NCI-H1694 (cell line): ENCODE measurements around the gene ZXDC.

Source experiments
- DNase-seq: peaks from one replicate; lab custom pipeline; 2025; lab: John Stamatoyannopoulos, UW

The ZXDC gene

DNA sequence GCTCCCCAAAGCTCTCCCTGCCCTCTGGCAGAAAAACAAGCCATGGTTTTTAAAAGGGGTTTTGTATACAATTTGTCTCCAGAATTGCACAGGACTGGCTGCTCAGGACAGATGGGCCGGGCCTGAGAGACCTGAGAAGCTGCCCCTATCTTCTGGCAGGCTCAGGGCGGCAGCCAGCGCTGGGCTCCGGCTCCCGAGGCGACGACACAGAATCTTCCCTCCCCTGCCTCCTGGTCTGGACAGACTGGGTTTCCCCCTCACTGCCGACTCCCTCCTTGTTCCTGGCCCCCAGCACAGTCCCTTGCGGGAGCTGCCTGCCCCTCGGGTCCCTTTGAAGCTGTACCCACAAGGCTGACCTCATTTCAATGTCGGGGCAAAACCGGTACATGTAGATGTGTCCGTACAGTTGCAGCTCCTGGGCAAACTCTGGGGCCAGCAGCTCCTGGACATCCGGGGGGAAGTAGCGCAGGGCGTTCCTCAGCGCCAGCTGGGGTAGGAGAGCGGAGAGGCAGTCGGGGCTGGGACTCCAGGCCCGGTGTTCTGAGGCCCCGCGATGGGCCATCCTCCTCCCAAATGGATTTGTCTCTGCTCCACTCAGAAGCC lies 34.7 kb upstream of the ZXDC start:
- no peak for DNase-seq

DNA sequence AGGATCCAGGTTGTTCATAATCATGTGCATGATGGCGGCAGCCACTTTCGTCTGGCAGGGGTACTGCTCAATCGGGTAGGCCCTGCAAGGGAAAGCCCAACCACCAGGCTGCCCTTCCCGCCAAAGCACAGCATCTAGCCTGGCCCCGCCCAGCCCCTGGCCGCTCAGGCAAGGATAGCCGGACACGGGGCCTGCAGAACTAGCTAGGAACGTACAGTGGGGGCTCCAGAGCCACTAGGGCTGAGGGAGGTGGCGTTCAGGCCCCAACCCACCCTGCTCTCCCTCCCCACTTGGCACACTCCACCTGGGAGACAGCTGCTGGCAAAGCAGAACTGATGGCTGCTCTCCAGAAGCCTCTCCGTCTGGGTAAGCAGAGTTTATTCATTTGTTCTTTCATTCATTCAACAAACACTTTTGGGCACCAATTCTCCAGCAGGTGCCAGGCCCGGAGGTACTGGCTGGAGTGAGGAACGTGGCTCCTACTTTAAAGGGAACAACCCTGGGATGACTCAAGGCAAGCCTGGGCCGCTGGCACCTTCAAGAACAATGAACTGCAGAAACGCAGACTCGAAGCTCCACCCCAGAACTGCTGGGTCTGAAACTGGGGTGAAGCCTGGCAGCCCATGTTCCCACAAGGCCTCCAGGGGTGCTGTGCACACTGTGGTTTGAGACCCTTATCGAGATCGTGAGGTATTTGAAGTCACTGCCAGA lies 34.1 kb upstream of the ZXDC start:
- peak; percentile 58 for DNase-seq

GRCh38 chr3:126508564-126508964 lies 32.9 kb upstream of the ZXDC start:
- no peak for DNase-seq

DNA sequence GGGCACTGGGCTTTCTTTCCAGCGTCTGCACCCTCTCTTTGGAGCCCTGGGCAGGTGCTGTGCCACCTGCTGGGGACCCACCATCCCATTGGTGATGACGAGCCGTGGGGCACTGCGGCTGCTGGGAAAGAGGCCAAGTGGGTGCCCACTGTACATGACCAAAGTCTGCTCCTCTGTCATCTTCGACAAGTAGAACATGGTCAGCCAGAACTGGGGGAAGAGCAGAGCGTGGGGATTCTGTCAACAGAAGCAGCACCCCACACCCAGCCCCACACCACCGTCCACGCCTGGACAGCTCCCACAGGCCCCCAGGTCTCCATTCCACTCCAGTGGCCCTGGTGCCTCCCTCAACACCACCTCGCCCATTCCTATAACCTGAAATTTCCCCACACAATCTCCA lies 32.2 kb upstream of the ZXDC start:
- no peak for DNase-seq

GRCh38 chr3:126503701-126504100 lies 28.0 kb upstream of the ZXDC start:
- DNase-seq, result no peak

GRCh38 chr3:126502656-126503055 lies 27.0 kb upstream of the ZXDC start:
- no peak for DNase-seq

GRCh38 chr3:126501736-126502135 lies 26.0 kb upstream of the ZXDC start:
- no peak for DNase-seq

DNA sequence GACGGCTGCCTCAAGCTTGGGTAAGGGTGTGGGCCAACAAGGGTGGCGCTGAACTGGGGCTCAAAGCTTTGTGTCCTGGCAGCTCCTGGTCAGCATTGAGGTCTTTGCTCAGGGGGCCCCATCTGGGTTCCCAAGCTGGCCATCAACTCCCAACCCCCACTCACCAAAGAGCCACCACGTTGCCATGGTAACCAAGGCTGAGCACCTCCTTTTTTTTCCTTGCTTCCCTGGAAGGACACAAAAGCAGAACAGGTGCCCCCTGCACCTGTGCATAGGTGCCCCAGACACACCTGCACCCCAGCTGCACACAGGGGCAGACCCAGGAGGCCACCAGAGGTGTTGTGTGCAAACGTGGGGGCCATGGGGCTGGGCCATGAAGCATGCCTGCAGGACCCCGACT lies 25.4 kb upstream of the ZXDC start:
- no peak for DNase-seq

- no peak for DNase-seq
Observed at GRCh38 chr3:126500016-126500415, 24.3 kb upstream of the ZXDC start.

DNA sequence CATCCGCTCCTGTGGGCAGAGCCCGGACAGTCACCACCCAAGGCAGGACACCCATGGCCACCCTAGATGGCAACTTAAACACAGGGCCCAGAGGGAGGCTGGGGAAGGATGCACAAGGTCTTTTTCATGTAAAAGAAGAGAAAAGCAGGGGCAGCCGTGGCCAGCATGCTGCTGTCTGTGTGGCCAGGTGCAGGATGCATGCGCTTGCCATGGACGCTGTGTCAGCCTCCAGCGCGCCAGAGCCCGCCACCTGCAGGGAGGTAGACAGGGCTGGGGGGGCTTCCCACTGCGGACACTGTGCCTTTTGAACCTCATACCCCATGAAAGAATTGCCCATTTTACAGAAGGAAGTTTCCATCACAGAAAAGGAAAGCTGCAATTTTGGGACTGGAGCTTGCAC lies 23.7 kb upstream of the ZXDC start:
- DNase-seq, result no peak

GRCh38 chr3:126498929-126499328 lies 23.2 kb upstream of the ZXDC start:
- DNase-seq, result no peak

DNA sequence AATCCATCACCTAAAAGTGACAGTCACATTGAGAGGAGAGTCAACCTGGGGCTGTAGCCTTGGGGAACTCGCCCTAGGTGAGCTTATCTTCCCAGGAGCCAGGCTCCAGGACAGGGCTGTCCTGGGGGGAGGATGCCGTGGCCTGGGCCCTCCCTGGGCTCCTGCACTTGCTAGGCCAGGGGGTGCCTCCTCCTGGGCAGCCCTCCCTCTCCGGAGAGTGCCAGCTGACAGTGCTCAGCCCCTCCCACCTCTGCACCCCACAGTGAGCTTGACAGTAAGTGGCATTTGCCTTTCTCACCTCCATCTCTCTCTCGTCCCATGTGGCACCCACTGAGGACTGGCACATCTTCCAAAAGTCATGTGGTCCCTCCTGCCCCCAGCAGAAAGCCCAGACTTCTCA lies 22.8 kb upstream of the ZXDC start:
- DNase-seq, result no peak

DNA sequence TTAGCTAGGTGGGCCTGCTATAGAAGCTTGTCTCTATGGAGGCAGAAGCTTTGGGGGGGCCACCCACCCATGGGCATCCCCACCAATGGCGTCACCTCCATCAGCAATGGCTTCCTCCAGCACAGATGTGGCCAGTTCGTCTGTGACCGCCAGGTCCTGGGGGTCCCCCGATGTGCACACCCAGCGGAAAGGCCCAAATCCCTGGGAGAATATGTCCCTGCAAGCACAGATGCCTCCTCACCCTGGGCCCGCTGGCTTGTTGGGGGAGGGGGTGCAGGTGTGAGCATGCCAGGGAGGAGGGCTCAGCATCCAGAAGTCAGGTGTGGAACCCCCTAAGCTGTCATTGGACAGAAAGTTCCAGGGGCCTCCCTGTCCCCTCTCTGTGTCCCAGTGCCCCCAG lies 22.3 kb upstream of the ZXDC start:
- no peak for DNase-seq

- DNase-seq, result no peak
Observed at GRCh38 chr3:126496894-126497850, 21.5 kb upstream of the ZXDC start.

DNA sequence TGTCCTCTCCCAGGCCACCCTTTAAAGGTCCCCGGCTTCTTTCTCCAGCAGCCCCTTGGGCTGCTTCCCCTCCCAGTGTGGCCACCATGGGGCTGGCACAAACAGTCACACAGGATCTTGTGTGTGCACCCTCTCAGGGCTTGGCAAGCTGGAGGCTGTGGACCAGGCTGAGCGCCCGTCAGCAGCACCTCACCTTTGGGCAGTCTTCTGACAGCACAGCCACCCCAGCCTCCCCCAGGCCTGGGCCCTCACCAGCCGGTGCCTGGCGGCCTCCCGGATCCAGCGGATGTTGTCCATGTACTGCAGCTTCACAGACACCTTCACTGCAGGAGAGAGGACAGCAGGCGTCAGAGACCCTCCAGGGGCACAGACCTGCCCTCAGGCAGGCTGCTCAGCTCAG lies 20.1 kb upstream of the ZXDC start:
- DNase-seq, result no peak

DNA sequence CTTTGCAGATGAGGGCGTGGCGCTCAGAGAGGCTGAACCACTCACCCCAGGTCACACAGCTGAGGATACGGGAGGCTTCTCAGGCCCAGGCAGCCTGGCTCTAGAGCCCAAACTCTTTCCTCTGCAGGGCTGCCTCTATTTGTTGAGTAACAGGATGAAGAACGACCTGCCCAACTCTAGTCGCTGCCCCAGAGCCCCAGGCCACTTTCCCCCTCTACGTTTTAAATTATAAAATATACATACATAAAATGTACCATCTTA lies 19.2 kb upstream of the ZXDC start:
- DNase-seq, result no peak

- no peak for DNase-seq
Observed at GRCh38 chr3:126494204-126494969, 18.7 kb upstream of the ZXDC start.

GRCh38 chr3:126493739-126494138 lies 18.0 kb upstream of the ZXDC start:
- no peak for DNase-seq

DNA sequence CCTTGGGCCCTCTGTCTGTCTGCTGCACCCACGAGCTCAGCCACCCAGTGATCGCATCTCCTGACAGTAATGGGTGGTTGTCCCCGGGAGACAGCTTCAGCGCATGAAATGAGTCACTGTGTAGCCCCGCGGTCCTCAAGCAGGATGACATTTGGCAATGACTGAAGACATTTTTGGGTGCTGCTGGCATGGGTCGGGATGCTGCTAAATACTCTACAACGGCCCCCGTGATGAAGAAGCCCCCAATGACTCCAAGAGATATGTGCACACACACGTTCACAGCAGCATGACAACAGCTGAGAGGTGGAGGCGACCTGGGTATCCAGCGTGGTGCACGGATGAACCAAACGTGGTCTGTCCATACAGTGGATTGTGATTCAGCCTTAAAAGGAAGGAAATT lies 17.4 kb upstream of the ZXDC start:
- no peak for DNase-seq

GRCh38 chr3:126491221-126492013 lies 15.7 kb upstream of the ZXDC start:
- no peak for DNase-seq

- no peak for DNase-seq
Observed at GRCh38 chr3:126490619-126491018, 14.9 kb upstream of the ZXDC start.
